HCT116 (cell line): ENCODE results near the gene URB1.

Source experiments
- CTCF ChIP-seq, 3 experiments: fragments of 200-600 bp in 1 of 3; sonication (generic) in 1 of 3; IDR thresholded peaks in 2 of 3; conservative IDR thresholded peaks in 1 of 3; 2 replicates each; pipeline ENCODE4 v1.5.1; 2012 to 2017; ENCODE audit warnings: low read depth in 2 of 3, low read length in 2 of 3, antibody characterized with exemption in 1 of 3, borderline replicate concordance in 1 of 3, control low read depth in 1 of 3, mild to moderate bottlenecking in 1 of 3, mixed read lengths in 1 of 3, mixed run types in 1 of 3, moderate library complexity in 1 of 3; ENCODE audit not compliant: insufficient read depth in 1 of 3
- ELF1 ChIP-seq: IDR thresholded peaks from 2 replicates; pipeline ENCODE4 v1.6.1; 2012; ENCODE audit warnings: low read depth, borderline replicate concordance
- EZH2 ChIP-seq: fragments of 200-600 bp; sonication (generic); IDR thresholded peaks from 2 replicates; pipeline ENCODE4 v1.6.1; 2017; ENCODE audit warnings: antibody characterized with exemption, mixed run types
- EZH2phosphoT487 ChIP-seq: fragments of 200-600 bp; IDR thresholded peaks from 2 replicates; pipeline ENCODE4 v1.6.1; 2018; ENCODE audit warnings: antibody characterized with exemption, borderline replicate concordance
- POLR2AphosphoS5 ChIP-seq: IDR thresholded peaks from 2 replicates; pipeline ENCODE4 v1.6.1; 2011; ENCODE audit warnings: mild to moderate bottlenecking, low read depth, low read length, moderate library complexity
- REST ChIP-seq: IDR thresholded peaks from 2 replicates; pipeline ENCODE4 v1.6.1; 2012; ENCODE audit warnings: low read depth
- ZBTB33 ChIP-seq: IDR thresholded peaks from 2 replicates; pipeline ENCODE4 v1.6.1; 2011; ENCODE audit warnings: mild to moderate bottlenecking, low read length, moderate library complexity; ENCODE audit not compliant: insufficient replicate concordance; ENCODE audit errors: extremely low read depth
- ZNF274 ChIP-seq: fragments of 200-500 bp; sonication (Bioruptor generic); IDR thresholded peaks from 2 replicates; pipeline ENCODE4 v1.6.1; 2014; ENCODE audit warnings: mild to moderate bottlenecking, low read depth, low read length, inconsistent platforms

GRCh38 chr21:32386195-32386870 lies 6.5 kb downstream of the URB1 start:
- TF ChIP-seq CTCF (IDR thresholded peaks at IDR 0.05 in 2 of 3, conservative IDR thresholded peaks at IDR 0.05 in 1 of 3; ENCODE audit: borderline replicate concordance in 1 of 3, insufficient read depth in 1 of 3, low read depth in 2 of 3, low read length in 2 of 3): no peak
- no peak for TF ChIP-seq EZH2
- no peak for TF ChIP-seq ZNF274
- no peak for TF ChIP-seq REST
- no peak for TF ChIP-seq POLR2AphosphoS5
- no peak for TF ChIP-seq ZBTB33
- TF ChIP-seq EZH2phosphoT487: no peak
- no peak for TF ChIP-seq ELF1
